GM19193 (cell line): ENCODE results near the gene ABITRAM.
A peak's percentile ranks its signal among the peaks of the same experiment; 100 is the strongest.

Experiments used
- POLR2A ChIP-seq: IDR thresholded peaks from 4 replicates; pipeline ENCODE4 v1.6.1; 2011; ENCODE audit not compliant: insufficient read depth, insufficient read length; ENCODE audit errors: extremely low read depth

Gene ABITRAM, protein sequence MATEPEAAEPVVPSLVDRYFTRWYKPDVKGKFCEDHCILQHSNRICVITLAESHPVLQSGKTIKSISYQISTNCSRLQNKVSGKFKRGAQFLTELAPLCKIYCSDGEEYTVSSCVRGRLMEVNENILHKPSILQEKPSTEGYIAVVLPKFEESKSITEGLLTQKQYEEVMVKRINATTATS

DNA sequence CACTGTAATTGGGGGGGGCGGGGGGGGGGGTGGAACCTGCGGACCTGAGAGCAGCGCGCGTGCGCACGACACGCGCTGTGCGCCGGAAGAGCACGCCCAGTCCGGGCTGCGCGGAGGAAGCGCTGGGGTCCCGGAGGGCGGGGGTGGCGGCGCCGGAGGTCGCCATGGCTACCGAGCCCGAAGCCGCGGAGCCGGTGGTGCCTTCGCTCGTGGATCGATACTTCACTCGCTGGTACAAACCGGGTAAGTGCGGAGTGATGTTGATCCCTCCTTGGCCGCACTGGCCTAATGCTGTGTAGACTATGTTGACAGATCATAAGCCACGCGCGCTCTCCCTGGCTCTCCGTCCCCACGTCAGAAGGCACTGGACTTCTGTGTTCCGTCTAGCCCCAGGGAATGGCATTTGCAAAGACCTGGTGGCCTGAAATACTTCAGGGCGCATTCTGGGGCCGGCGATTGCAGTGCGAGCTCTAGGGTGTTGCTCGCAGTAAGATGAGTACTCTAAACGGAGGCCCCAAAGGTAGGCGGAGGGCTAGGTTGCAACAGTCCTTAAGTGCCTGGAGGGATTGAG, at the start of gene ABITRAM:
Gene ABITRAM, plus strand, starts transcription at position 78 of the 571 bp plus-strand sequence. Its CDS starts 87 bp downstream, at position 165.
- peak; percentile 11 for TF ChIP-seq POLR2A

DNA sequence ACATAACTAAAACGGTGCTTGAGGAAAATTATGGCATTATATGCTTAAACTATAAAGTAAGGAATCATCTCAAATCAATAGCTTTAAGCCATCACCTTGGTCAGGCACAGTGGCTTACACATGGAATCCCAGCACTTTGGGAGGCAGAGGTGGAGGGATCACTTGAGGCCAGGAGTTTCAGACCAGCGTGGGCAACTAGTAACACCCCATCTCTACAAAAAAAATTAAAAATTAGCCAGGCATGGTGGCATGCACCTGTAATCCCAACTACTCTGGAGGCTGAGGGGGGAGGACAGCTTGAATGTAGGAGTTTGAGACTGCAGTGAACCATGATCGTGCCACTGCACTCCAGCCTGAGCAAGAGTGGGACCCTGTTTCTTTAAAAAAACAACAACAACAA, 49.5 kb upstream of the ABITRAM start:
- no peak for TF ChIP-seq POLR2A

DNA sequence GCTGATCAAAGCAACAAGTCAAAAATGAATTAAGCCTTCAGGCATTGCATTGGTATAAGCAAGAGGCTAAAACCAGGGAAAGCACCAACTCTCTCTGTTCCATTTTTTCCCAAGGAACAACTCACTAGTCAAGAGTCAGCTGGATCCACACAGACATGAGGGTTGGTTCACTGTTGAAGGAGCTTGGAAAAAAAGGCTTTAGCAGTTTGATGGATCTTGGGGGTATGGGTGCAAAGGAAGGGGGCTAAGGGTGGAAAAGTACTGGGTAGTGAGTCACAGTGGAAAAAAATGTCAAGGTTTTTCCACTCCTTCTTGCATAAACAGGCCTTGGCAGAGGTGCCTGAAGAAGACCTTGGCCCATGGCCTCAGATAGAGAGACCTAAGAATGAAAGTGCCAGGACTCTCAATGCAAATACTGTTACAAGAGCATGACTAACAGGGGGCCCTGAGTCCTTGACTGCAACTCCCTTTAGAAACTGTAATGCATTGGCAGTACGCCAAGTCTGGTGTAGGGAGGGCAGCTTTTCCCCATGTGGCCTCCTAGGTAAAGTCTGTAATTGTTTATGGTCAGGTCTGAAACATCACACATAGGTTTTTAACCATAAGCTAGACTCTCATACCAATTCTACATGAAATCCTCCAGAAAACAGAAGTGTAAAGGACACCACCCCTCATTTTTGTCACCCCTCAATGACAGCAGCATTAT, 48.4 kb upstream of the ABITRAM start:
- TF ChIP-seq POLR2A, result no peak

DNA sequence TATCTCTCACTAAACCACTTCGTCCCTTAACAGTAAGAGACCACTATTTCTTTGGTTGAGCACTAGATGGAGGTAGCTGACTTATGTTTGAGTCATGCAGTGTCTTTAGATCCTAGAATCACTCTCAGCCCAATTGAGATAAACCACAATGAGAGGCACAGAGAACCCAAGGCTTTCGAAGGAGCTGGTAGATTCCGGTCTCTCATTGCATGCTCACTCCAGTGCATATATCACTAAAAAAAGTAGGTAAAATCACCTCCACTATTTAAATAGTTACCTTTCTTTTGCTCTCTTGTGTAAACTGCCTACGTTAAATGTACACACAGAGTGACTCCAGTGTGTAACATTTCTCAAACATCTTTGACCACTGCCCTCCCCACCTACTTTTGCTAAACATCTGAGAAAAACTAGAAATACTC, 44.5 kb upstream of the ABITRAM start:
- no peak for TF ChIP-seq POLR2A

DNA sequence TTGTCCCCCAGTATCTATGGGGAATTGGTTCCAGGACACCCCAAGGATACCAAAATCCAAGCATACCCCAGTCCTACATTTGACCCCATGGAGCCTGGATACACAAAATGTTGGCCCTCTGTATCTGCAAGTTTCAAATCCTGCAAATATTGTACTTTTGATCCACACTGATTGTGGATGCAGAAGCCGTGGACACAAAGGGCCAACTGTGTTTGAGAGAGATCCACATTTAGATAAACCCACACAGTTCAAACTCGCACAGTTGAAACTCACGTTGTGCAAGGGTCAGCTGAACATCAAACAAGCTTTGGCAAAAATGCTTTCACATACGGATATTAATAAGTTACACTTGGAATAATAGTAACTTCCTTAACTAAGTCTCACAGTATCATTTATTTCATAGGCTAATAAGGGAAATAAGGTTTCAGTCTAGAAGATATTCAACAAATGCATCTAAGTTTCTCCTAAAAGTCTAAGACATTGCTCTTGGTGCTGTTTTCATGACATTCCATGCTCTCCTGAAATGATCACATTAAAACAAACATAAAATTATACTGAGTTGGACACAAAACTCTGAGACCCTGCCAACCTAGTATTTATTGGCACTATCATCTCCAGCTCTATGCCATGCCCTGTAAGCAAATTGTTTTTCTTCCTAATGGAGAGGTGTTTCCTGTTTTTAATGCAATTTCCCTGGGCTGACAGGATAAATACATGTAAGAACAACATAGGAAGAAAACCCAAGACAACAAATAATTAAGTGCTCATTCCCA, 39.8 kb upstream of the ABITRAM start:
- no peak for TF ChIP-seq POLR2A

DNA sequence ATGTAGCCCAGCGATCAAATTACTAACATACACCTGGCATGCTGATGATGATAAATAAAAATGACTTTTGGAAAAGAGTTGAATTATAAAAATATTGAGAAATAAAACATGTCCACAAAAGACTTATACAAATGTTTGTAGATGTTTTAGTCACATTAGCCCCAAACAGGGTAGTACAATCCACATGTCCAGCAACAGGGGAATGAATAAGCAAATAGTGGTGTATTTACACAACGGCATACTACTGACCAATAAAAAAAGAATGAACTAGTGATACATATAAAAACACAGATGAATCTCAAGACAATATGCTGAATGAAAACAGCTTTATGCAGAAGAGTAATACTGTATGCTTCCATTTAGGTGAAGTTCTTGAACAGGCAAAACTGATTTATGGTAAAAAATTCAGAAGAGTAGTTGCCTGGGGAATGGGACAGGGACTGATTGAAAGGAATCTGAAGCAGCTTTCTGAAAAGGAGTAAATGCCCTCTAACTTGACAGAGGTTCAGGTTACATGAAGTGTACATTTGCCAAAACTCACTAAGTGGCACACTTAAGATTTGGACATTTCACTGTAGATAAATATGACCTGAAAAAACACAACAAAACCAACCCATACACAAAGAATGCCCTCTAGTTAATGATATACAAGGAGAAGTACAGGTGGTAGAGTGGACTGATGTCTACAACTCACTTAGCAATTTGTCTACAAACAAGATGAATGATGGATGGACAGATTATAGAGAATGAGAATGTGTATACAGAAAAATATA, 36.7 kb upstream of the ABITRAM start:
- no peak for TF ChIP-seq POLR2A

DNA sequence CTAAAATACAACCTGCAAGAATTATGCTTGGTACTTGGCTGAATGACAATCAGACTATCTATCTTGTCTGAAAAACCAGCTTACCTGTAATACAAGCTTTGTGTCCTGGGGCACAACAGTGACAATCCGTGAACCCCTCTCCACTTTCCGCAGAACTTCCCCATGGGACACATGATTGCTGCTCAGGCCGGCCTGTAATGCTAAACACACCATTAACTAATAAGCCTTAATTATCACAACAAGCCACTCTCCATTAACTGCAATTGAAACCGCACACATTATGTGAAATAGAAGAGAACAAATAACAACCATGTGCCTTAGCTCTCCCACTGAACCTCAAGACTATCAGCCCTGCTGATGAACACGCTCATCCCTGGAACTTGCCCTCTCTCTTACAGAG, 34.0 kb upstream of the ABITRAM start:
- TF ChIP-seq POLR2A, result no peak

DNA sequence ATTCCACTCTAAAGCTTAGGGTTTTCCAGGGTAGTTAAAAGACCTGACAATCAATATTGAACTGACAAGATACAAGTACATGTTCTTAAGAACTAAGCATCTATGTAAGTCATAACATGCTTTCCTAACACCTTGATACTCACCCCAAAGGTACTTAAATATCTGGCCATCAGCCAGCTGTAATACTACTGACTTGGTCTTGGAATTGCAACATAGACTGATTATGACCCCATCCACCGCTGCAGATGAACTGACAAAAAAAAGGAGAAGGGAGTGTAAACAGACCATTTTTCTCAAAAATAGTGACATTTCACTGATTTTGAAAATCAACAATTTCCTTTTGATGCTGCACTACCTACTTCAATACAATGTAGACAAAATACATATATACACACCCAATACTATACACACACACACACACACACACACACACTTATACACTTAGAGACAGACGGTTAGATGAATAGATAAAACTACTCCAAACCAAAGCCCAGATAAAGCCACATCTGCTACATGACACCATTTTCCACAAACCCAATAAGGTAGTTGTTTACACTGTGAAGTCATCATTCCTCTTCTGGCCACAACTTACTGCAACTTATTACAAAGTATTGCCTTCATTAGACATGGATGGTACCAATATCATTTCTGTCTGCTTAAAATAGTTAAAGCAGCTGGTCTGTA, 30.6 kb upstream of the ABITRAM start:
- TF ChIP-seq POLR2A, result no peak

DNA sequence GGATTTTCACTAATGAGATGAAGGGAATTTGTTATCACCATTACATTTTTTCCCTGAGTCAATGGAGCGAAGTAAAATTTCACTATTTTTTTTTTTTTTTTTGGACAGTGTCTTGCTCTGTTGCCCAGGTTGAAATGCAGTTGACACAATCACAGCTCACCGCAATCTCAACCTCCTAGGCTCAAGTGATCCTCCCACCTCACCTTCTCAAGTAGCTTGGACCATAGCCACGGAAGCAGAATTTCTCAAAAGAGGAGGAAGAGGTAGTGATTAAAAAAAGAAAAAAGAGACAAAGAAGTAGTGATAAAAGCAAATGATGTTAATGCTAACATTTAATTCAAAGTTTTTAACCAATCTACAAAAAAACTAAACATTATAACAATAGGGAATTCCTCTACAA, 30.0 kb upstream of the ABITRAM start:
- TF ChIP-seq POLR2A, result no peak

DNA sequence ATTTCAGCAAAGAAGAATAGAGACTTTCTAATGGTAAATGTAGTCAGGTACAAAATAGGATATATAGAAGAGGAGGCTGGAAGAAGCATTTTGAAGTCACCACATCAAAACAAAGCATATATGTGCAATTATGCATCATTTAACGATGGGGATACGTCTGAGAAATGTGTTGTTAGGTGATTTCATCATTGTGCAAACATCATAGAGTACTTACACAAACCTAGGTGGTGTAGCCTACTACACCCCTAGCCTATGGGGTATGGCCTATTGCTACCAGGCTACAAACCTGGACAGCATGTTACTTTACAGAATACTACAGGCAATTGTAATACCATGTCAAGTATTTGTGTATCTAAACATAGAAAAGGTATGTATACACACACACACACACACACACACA, 28.7 kb upstream of the ABITRAM start:
- TF ChIP-seq POLR2A, result no peak

DNA sequence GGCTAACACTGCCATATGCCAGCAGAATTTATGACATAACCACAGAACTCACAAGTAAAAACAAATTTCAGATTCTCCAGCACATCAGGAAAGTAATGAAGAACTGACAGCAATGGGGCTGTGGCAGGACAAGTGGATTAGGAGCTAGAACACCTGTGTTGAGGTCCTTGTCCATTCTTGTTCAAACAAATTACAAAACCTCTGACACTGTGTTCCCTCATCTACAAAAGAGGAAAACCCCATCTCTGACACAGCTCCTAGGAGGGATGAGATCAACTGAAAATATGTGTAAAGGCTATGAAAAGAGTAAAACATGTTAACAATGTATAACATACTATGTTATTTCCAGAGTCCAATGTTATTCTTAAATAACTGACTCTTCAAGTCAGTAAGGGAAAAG, 23.8 kb upstream of the ABITRAM start:
- TF ChIP-seq POLR2A, result no peak

DNA sequence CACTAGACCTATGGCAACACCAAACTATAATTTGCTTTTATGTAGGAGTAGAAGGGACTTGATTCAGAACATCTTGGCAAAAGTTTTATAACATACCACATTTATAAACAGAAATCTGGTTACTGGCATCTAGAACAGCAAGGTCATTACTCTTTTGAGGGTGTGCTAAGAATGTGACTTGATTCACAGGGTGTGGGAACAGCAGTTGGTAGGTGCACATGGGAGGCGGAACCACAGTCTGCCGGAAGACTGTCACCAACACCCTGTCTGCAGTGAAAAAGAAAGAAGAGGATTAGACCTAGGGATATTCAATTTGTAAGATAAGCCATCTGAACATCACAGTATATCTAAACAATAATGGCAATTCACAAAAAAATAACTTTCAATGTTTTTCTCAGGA, 23.3 kb upstream of the ABITRAM start:
- TF ChIP-seq POLR2A, result no peak

DNA sequence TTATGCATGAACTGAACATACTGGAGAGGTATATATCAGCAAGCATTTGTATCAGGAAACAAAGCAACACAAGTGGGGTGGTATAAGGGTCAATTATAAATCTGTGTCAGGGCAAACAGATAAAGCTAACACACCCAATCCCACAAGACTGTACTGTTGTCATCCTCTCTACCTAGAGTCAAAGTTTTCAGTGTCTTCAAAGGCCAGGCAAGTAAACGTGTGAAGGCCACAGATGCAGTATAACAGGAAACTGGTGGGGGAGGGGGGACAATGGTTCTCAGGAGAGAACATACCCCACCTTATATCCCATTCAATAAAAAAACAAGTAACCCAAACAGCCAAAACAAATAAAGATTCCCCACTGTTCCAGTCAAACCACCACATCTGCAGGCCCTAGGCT, 22.4 kb upstream of the ABITRAM start:
- TF ChIP-seq POLR2A, result no peak

DNA sequence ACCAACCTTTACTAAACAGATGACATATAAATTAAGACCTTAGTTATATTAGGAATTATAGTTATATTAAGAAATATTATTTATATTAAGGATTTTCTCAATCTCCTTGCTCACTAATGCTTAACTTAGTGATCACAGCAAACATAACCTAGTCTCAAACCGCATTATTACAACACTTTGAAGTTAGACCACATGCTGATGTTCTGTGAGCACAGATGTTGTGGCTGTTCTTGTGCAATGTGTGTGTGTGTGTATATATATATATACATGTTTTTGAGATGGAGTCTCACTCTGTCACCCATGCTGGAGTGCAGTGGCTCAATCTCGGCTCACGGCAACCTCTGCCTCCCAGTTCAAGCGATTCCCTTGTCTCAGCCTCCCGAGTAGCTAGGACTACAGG, 20.8 kb upstream of the ABITRAM start:
- TF ChIP-seq POLR2A, result no peak
